Astrocyte (in vitro differentiated cells and primary cell): ENCODE results near the gene BRWD1.

ENCODE experiments used
- CTCF ChIP-seq: IDR thresholded peaks from 2 replicates; pipeline ENCODE4 v1.5.1; 2011; ENCODE audit warnings: low read depth, mild to moderate bottlenecking, inconsistent platforms, low read length, moderate library complexity; ENCODE audit not compliant: insufficient read depth
- EZH2 ChIP-seq: IDR thresholded peaks from 2 replicates; pipeline ENCODE4 v1.6.1; 2012; ENCODE audit warnings: mild to moderate bottlenecking, low read length, inconsistent platforms; ENCODE audit not compliant: insufficient read depth

- TF ChIP-seq CTCF (no peak), EZH2 (no peak)
Observed at GRCh38 chr21:39224930-39225329, 88.5 kb downstream of the BRWD1 start.
